Left lung (tissue), 10 donors: ENCODE results near the gene GNS. TPM values are rescaled to one million over a fixed set of nuclear protein-coding genes. Genes with fewer than 3 reads are reported as not detected.

Source experiments
- ATAC-seq: fragments of 200-7000 bp; cut with Tn5 transposase; one replicate; pipeline ENCODE4 v1.9.1; 2020; ENCODE audit warnings: moderate library complexity
- DNase-seq, 4 donors: peaks; one replicate each; pipeline ENCODE4 v3.0.0-alpha.2; 2013 to 2020
- H3K27ac ChIP-seq, 2 donors: fragments of 200-600 bp; sonication (generic) in 1 of 2; one replicate each; pipeline versions ENCODE4 v1.5.0 to v1.8.0; 2020 to 2021
- H3K27me3 ChIP-seq, 2 donors: fragments of 200-600 bp; sonication (generic) in 1 of 2; one replicate each; pipeline versions ENCODE4 v1.5.0 to v1.8.0; 2020 to 2021
- H3K36me3 ChIP-seq, 2 donors: fragments of 200-600 bp; sonication (generic) in 1 of 2; one replicate each; pipeline versions ENCODE4 v1.5.0 to v1.8.0; 2020 to 2021
- H3K4me1 ChIP-seq, 2 donors: fragments of 200-600 bp; one replicate each; pipeline ENCODE4 v1.8.0; 2021
- H3K4me3 ChIP-seq, 2 donors: fragments of 200-600 bp; sonication (generic) in 1 of 2; one replicate each; pipeline versions ENCODE4 v1.5.0 to v1.8.0; 2020 to 2021; ENCODE audit warnings: mild to moderate bottlenecking in 1 of 2
- H3K9me3 ChIP-seq, 2 donors: fragments of 200-600 bp; sonication (generic) in 1 of 2; one replicate each; pipeline versions ENCODE4 v1.5.0 to v1.8.0; 2020 to 2021
- CTCF ChIP-seq, 2 donors: fragments of 200-600 bp; sonication (generic) in 1 of 2; IDR thresholded peaks; one replicate each; pipeline versions ENCODE4 v1.5.0 to v1.8.0; 2021; ENCODE audit warnings: antibody characterized with exemption in 2 of 2
- intact Hi-C, 2 donors: fragments of 100-400 bp; cut with DNase I; formaldehyde crosslinking; loops; one replicate each; pipeline versions ENCODE4 v1.11.2 to v1.14.2; 2022
- polyA plus RNA-seq, 6 donors: library from polyadenylated mRNA; unstranded; fragments of 120-200 nt; gene quantifications; one replicate each; pipeline ENCODE4 v1.2.1, GENCODE V29; 2013; ENCODE audit not compliant: insufficient read length in 6 of 6
- total RNA-seq, 2 donors: library from RNA; stranded (reverse); fragmentation: NEBNext Ultra II Directional; extraction: Animal tissue kit (Norgen Biotek cat#: 25700); gene quantifications; one replicate each; pipeline ENCODE4 v1.2.1, GENCODE V29; 2021
- donor health status: DM: no; HTN: yes; CAD: no.
- donor health status: DM: no; HTN: no; CAD: no.

Gene GNS
- total and polyA plus RNA-seq, 8 donors = 77.3 to 196 (median 96.0) TPM

GRCh38 chr12:64733857-64734256 is 25.3 kb downstream of the GNS start:
- intact Hi-C loops = no loop called here
- H3K27me3 ChIP-seq = no peaks in the 10 kb centered on the region
- peaks cover 0 to 23% of the 10 kb centered on the region in 2 donors for H3K4me1 ChIP-seq
- TF ChIP-seq CTCF (IDR thresholded peaks at IDR 0.05) = no peak
- DNase-seq (no peak), ATAC-seq (peak; percentile 61)
- H3K36me3 ChIP-seq = peaks cover 0 to 76% of the 10 kb centered on the region in 2 donors
- H3K9me3 ChIP-seq = no peaks in the 10 kb centered on the region
- H3K27ac ChIP-seq = no peak overlapping the region
- H3K4me3 ChIP-seq = no peak overlapping the region

- DNase-seq = no peak
- intact Hi-C loops = no loop called here
- Histone ChIP-seq H3K27me3 (no peaks in the 10 kb centered on the region), H3K36me3 (peaks cover 0 to 76% of the 10 kb centered on the region in 2 donors), H3K27ac (no peak overlapping the region), H3K4me3 (no peak overlapping the region), H3K9me3 (no peaks in the 10 kb centered on the region), H3K4me1 (peaks cover 0 to 18% of the 10 kb centered on the region in 2 donors)
- TF ChIP-seq CTCF (IDR thresholded peaks at IDR 0.05) = no peak
- ATAC-seq = no peak
Measured at GRCh38 chr12:64731683-64732082, 27.5 kb downstream of the GNS start.

DNA sequence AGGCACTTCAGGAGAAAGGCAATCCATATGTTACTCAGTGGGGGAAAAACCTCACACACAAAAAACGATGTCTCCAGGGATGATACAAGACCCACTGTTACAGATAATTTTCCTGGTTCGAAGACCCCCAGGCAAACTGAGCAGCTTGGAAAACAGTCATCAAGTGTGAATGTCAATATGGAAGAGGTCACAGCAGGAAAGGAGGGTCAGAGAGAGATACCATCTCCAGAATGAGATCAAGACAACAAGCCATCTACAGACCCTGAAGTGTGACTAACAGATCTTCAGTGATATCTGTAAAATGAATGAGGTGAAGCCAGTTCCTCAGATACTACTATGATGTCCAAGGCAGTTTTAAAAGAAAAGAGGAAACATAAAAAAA is 28.6 kb downstream of the GNS start:
- DNase-seq (no peak), ATAC-seq (no peak)
- peaks cover 0 to 18% of the 10 kb centered on the region in 2 donors for H3K4me1 ChIP-seq
- peak overlapping the region in 1 of 2 donors; percentile 66 for H3K27ac ChIP-seq
- no peak overlapping the region for H3K4me3 ChIP-seq
- H3K9me3 ChIP-seq = no peaks in the 10 kb centered on the region
- intact Hi-C loops = no loop called here
- H3K36me3 ChIP-seq = peaks cover 0 to 76% of the 10 kb centered on the region in 2 donors
- TF ChIP-seq CTCF (IDR thresholded peaks at IDR 0.05) = no peak
- no peaks in the 10 kb centered on the region for H3K27me3 ChIP-seq

DNA sequence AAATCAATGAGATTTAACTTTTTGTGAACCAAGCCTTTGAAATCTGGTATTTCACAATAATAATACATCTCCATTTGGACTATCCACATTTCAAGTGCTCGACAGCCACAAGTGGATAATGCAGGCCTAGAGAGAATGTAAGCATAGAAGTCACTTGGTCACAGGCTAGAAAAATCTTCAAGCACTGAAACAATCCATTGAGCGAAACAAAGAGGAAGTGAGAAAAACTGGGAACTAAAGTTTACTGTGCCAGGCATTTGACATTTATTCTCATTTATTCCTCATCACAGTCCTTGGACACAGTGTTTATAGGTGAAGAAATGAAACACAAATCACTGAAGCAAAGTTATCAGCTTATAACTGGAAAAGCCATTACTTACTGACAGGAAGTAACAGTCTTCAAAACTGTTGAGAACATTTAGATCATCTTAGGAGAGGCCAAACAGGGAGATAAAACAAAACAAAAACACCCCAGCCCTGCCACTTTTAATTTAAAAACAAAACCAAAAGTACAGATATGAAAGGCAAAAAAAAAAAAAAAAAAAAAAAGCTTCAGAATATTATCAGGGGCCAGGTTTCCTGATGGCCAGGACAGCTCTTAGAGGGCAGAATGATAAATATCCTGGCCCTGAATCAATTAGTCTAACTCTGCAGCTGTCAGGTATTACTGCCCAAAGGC is 29.2 kb downstream of the GNS start:
- no peaks in the 10 kb centered on the region for H3K27me3 ChIP-seq
- ATAC-seq (peak; percentile 29), DNase-seq (no peak)
- peak overlapping the region in 1 of 2 donors; percentile 66 for H3K27ac ChIP-seq
- peaks cover 0 to 18% of the 10 kb centered on the region in 2 donors for H3K4me1 ChIP-seq
- H3K9me3 ChIP-seq = no peaks in the 10 kb centered on the region
- intact Hi-C loops = no loop called here
- peaks cover 0 to 76% of the 10 kb centered on the region in 2 donors for H3K36me3 ChIP-seq
- no peak for TF ChIP-seq CTCF (IDR thresholded peaks at IDR 0.05)
- H3K4me3 ChIP-seq = no peak overlapping the region

- Histone ChIP-seq H3K36me3 (peaks cover 0 to 95% of the 10 kb centered on the region in 2 donors), H3K27ac (no peak overlapping the region), H3K4me3 (no peak overlapping the region), H3K9me3 (no peaks in the 10 kb centered on the region), H3K27me3 (no peaks in the 10 kb centered on the region), H3K4me1 (peaks cover 0 to under 1% of the 10 kb centered on the region in 2 donors)
- intact Hi-C loops = no loop called here
- DNase-seq (no peak), ATAC-seq (no peak)
- no peak for TF ChIP-seq CTCF (IDR thresholded peaks at IDR 0.05)
Measured at GRCh38 chr12:64724201-64724745, 34.9 kb downstream of the GNS start.
